Cardiac septum (tissue), 1 donor: ENCODE measurements around the gene NPEPL1. TPM values are rescaled to one million over a fixed set of nuclear protein-coding genes. Genes with fewer than 3 reads are reported as not detected.

ENCODE experiments used
- DNase-seq: peaks from one replicate; pipeline ENCODE4 v3.0.0-alpha.2; 2020; ENCODE audit warnings: low spot score
- intact Hi-C: fragments of 100-400 bp; cut with DNase I; formaldehyde crosslinking; loops from one replicate; pipeline ENCODE4 v1.14.0; 2022
- total RNA-seq: library from RNA; stranded (reverse); fragmentation: NEBNext Ultra II Directional; extraction: Animal tissue kit (Norgen Biotek cat#: 25700); gene quantifications from one replicate; pipeline ENCODE4 v1.2.1, GENCODE V29; 2021
- donor health status: DM: no; HTN: no; CAD: no.

The NPEPL1 gene
- total RNA-seq, 1 donor from 2014 or later, result 31.5 TPM

DNA sequence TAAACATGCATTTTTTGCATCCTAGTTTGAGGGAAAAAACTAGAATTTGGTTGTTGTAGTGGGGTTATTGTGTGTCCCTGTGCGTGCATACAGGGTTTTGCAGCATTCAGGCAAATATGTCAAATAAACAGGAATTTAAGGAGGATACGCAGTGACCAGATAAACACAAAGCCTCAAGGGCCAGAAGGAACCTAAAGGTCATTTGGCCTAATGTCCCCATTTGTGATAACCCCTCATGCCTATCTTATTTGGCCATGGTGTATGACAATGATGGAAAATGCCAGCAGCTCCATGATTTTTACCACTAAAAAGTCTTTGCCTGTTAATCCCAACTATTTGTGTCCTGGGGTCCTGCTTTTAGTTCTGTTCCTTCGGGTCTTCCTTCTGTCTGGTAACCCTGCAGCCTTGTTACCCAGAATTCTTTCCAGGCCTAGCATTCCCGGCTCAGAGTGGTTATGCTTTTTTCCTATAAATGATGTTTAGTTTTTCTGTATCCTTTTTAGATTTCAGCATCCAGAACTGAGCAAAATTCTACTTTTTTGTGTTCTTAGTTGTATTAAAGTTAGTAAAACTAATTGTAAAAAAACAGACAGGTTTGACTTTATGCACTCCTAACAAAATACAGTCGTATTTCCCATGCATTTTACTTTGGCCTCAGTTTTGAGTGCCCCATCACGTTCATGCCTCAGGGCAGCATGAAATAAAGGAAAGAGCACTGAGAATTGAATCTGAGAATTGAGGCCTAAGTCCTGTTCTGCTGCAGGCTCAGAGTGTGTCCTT lies 37.1 kb upstream of the NPEPL1 start:
- no peak for DNase-seq
- intact Hi-C loops, result loop anchor here (10.0 kb wide), 1 partner anchor 199 kb away; the partner anchor contains the start of genes GNAS and GNAS-AS1

GRCh38 chr20:58656831-58657230 lies 35.8 kb upstream of the NPEPL1 start:
- no peak for DNase-seq
- intact Hi-C loops, result loop anchor here (10.0 kb wide), 1 partner anchor 198 kb away; the partner anchor contains the start of genes GNAS and GNAS-AS1

DNA sequence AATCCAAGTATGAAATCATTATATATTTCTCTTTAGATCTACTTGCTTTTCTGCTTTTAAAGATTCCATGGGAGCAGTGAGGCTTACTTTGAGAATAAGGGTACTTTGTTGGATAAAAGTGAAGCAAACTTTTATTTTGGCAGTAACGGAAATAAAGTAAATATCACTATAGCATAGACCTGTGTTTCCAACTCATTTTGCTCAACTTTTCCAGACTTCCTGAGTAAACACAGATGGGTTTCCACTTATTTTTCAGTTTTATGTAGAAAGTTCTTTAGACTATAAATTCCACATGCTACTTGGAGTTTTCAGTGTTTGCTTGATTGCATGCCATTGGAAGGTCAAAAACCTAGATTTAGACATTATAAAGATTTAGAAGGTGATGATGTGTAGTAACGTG lies 35.3 kb upstream of the NPEPL1 start:
- intact Hi-C loops, result loop anchor here (10.0 kb wide), 1 partner anchor 198 kb away; the partner anchor contains the start of genes GNAS and GNAS-AS1
- no peak for DNase-seq

- no peak for DNase-seq
- intact Hi-C loops, result loop anchor here (10.0 kb wide), 1 partner anchor 197 kb away; the partner anchor contains the start of genes GNAS and GNAS-AS1
These were observed 34.6 kb upstream of the NPEPL1 start for GRCh38 chr20:58657986-58658385.

DNA sequence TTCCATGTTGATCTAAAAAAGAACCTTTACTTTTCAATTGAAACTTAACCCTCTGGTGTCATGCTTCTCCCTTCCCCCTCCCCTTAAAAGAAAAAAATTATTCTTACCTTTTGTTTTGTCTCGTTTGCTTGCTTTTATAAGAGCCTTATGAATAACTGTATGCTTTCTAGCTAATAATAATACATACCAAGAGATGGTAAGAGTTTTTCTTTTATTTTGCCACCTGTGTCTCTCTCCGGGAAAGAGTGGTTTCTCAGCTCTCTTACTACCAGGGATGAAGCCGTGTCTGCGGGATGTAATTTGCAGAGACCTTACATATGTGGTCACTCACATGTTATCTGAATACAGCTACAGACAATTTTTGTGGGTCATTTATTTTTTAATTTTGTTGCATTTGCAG lies 33.8 kb upstream of the NPEPL1 start:
- no peak for DNase-seq
- intact Hi-C loops, result loop anchor here (10.0 kb wide), 1 partner anchor 196 kb away; the partner anchor contains the start of genes GNAS and GNAS-AS1

- intact Hi-C loops, result loop anchor here (10.0 kb wide), 1 partner anchor 195 kb away; the partner anchor contains the start of genes GNAS and GNAS-AS1
These were observed 32.8 kb upstream of the NPEPL1 start for GRCh38 chr20:58659841-58660240.

DNA sequence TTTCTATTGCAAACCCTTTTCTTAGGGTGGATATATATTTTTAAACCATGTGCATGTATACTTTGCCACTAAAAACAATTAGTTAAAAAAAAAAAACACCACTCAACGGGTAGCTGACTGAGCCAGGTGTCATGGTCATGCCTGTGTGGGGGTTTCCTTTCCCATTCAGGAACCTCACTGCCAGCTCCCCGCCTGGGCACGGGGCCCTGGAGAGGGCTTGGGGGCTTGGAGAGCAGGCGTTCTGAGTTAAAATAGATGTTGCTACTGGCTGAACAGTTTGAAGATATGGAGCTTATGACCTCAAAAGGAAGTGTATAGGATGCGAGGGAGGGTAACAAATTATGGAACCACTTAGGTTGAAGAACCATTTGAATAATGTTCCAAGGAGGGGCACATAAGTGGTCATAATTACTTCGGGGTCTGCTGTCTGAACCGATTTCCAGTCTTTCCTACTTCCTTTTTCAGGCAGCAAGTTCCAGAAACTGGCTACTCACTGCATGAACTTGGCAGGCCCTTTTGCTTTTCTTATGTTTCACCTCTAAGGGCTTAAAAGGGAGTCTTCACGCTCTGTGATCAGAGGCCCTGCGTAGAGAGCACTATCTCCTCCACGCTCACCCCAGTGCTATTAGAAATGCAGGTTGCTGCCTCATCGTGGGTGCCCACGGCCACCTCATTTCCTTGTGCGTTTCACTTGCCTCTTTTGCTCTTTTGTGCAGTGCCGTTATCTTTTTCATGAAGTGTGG lies 31.6 kb upstream of the NPEPL1 start:
- intact Hi-C loops, result no loop called here
- DNase-seq, result no peak

More at GRCh38 chr20:58659841-58660240, 32.8 kb upstream of the NPEPL1 start:
- DNase-seq, result no peak

GRCh38 chr20:58661598-58662473 lies 30.8 kb upstream of the NPEPL1 start:
- intact Hi-C loops, result no loop called here

GRCh38 chr20:58664331-58664730 lies 28.3 kb upstream of the NPEPL1 start:
- no peak for DNase-seq
- intact Hi-C loops, result no loop called here

More at GRCh38 chr20:58661598-58662473, 30.8 kb upstream of the NPEPL1 start:
- DNase-seq, result no peak

- intact Hi-C loops, result no loop called here
These were observed 27.7 kb upstream of the NPEPL1 start for GRCh38 chr20:58664883-58665282.

DNA sequence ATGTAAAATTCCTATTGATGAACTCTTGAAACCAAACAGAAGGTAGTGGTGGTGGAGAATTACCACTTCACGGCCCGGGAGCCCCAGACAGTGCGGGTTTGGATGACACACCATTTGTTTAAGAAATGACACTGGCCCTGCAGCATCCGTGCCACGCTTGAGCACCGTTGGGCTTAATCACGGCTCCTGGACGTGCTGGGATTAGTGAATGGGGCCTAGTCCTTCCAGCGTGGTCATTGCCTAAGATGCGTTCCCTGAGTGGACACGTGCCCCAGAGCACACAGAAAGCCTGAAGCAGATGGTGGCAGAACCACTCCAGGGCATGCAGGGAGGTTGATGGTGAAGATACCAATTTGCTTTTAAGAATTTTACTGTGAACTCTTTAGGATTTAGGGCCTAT lies 27.0 kb upstream of the NPEPL1 start:
- no peak for DNase-seq
- intact Hi-C loops, result no loop called here

More at GRCh38 chr20:58664883-58665282, 27.7 kb upstream of the NPEPL1 start:
- no peak for DNase-seq

DNA sequence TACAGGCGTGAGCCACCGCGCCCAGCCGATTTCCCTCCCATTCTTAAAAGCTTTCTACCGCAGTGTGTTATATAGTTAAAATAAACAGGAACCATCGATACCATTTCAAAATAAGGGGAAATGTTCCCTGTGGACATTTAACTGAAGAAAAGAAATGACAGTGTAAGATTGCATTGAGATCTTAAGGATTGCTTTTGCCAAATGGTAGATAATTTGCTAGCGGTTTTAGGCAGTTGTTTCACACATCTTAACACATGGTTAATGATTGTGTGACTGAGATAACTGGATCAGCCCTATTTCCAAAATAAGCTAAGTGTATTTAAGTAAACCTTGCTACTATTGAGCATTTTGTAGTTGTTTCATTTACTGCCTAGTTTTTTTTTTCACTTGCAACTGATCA lies 25.9 kb upstream of the NPEPL1 start:
- intact Hi-C loops, result no loop called here
- no peak for DNase-seq

DNA sequence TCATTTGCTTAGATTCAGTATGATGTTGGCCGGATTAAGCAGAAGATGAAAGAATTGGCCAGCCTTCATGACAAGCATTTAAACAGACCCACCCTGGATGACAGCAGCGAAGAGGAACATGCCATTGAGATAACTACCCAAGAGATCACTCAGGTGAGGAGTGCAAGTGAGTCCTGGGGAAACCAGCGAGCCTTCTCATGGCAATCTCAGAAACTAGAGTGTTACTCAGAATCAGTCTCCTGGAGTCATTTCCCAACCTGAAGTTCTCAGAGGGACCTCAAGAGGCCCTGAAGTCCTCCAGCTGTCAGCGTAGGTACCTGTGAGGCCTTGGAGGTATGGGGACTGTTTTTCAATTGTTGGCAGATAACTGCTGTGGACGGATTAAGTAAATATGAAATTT lies 24.6 kb upstream of the NPEPL1 start:
- intact Hi-C loops, result no loop called here

GRCh38 chr20:58668901-58669286 lies 23.7 kb upstream of the NPEPL1 start:
- intact Hi-C loops, result no loop called here
- no peak for DNase-seq

More for the DNA sequence above, 24.6 kb upstream of the NPEPL1 start:
- DNase-seq, result no peak

- DNase-seq, result no peak
- intact Hi-C loops, result no loop called here
These were observed 23.2 kb upstream of the NPEPL1 start for GRCh38 chr20:58669287-58670006.

DNA sequence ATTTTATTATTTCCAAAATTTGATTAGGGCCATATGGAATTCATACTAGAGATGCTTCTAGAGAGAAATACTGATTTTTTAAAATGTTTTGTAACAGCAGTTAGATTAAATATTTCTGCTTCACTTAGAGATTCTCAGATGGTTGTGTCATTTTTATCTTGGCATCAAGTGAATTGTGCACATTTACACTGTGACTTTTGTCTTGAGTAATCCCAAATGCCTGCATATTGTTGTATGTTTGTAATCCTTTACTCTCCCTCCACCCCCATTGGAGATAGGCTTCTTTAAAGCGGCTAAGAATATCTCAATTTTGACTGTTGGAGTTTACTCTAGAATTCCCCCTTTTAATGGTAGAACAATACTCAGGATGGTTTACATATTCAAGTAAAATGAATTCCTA lies 22.5 kb upstream of the NPEPL1 start:
- intact Hi-C loops, result no loop called here
- DNase-seq, result no peak

DNA sequence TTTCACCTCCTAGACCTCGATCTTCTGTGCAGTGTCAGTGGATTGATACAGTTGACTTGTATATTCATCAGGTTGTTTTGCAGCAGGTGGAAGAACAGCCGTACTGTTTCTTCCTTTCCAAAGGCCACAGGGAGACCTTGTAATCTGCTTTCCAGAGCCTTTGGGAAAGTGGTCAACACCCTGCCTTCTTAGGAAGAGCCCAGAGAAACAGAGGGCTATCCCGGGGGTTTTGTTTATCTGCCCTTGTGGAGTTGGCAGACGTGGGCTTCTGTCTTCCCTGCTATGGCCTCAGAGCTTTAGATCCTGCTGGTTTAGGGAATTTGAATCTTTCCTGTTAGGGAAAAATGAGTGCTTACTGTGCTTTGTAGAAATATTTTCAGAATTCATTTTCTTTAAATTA lies 21.9 kb upstream of the NPEPL1 start:
- intact Hi-C loops, result no loop called here
- no peak for DNase-seq

DNA sequence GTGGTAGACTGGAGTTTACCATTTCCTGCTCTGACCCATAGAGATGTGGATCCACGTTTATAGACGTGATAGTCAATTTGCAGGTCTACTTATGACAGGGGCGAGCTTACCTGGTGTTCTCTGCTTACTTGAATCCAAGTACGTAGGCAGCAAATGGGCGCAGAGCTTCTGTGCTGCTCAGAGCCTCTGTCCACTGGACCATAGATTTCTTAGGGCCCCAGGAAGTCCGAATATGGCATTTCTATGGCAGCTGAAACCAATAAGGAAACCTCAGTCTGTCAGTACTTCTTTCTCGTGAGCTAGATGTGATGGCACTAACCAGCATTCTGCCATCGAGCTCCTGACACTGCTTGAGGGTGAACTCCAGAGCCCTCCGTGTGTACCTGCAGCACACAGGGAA lies 19.5 kb upstream of the NPEPL1 start:
- intact Hi-C loops, result no loop called here
- DNase-seq, result no peak

DNA sequence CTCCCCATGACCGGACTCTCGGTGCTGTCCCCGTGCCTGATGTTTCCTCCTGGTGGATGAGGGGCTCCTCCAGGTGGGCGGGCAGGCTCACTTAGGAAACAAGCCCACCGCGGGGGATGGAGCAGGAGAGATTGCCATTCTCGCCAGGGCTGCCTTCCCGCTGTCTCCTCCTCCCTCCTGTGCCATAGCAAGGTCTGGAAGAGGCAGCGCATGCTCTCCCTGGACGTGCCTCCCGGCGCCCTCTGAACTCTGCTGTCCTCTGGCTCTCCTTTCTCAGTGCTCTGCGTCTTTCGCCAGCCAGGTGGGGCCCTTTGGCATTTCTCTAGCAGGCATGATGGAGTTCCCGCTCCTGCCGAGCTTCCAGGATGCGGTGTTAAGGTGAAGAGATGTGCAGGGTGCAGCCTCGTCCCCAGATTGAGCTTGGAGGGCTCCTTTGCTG lies 17.4 kb upstream of the NPEPL1 start:
- intact Hi-C loops, result no loop called here
- no peak for DNase-seq
